GM21367 (cell line): Measurements from ENCODE around the gene C19orf33.
A peak's percentile ranks its signal among the peaks of the same experiment; 100 is the strongest.

Experiments used
- ATAC-seq: cut with Tn5 transposase; IDR thresholded peaks from one replicate; pipeline ENCODE4 v1.9.1; 2021; ENCODE audit not compliant: unreplicated experiment

Gene C19orf33

GRCh38 chr19:38308006-38308766 is 4.1 kb downstream of the C19orf33 start:
- no peak for ATAC-seq

GRCh38 chr19:38308926-38309614 is 5.0 kb downstream of the C19orf33 start:
- ATAC-seq = no peak

GRCh38 chr19:38309615-38310278 is 5.7 kb downstream of the C19orf33 start:
- ATAC-seq = no peak

GRCh38 chr19:38310279-38310670 is 6.2 kb downstream of the C19orf33 start:
- no peak for ATAC-seq

GRCh38 chr19:38310986-38311385 is 6.9 kb downstream of the C19orf33 start:
- ATAC-seq = no peak

GRCh38 chr19:38315657-38316476 is 11.8 kb downstream of the C19orf33 start, which contains the start of gene YIF1B:
Gene YIF1B, minus strand, starts transcription at chr19:38315947. Its CDS starts 30 bp downstream, at chr19:38315917.
- ATAC-seq = peak; percentile 76

- ATAC-seq = no peak
These were observed 12.5 kb downstream of the C19orf33 start for GRCh38 chr19:38316477-38317067.

GRCh38 chr19:38317104-38317612 is 13.1 kb downstream of the C19orf33 start:
- ATAC-seq = no peak

GRCh38 chr19:38318660-38319059 is 14.6 kb downstream of the C19orf33 start:
- ATAC-seq = no peak

- no peak for ATAC-seq
These were observed 15.6 kb downstream of the C19orf33 start, which contains the start of gene KCNK6 for GRCh38 chr19:38319421-38320258. Gene KCNK6, plus strand, starts transcription at chr19:38319845. Its CDS starts 106 bp downstream, at chr19:38319951.

- no peak for ATAC-seq
These were observed 16.9 kb downstream of the C19orf33 start for GRCh38 chr19:38320969-38321339.

- no peak for ATAC-seq
These were observed 17.7 kb downstream of the C19orf33 start for GRCh38 chr19:38321646-38322196.

- no peak for ATAC-seq
These were observed 19.2 kb downstream of the C19orf33 start for GRCh38 chr19:38323291-38323690.

- no peak for ATAC-seq
These were observed 20.4 kb downstream of the C19orf33 start for GRCh38 chr19:38324431-38324830.

GRCh38 chr19:38326591-38326990 is 22.5 kb downstream of the C19orf33 start:
- no peak for ATAC-seq

- no peak for ATAC-seq
These were observed 25.6 kb downstream of the C19orf33 start for GRCh38 chr19:38329651-38330050.

GRCh38 chr19:38331728-38332127 is 27.7 kb downstream of the C19orf33 start:
- no peak for ATAC-seq

- ATAC-seq = no peak
These were observed 29.2 kb downstream of the C19orf33 start for GRCh38 chr19:38333245-38333644.
